ENCODE measurements around the gene BCL2. TPM values are rescaled to one million over a fixed set of nuclear protein-coding genes. Genes with fewer than 3 reads are reported as not detected.

Gene BCL2
- polyA plus RNA-seq, 4 donors = 0.89 to 7.2 (median 3.8) TPM

GRCh38 chr18:63311118-63312018 lies 8.2 kb downstream of the BCL2 start:
- H3K36me3 ChIP-seq (ENCODE audit: control insufficient read depth in 3 of 3, insufficient read depth in 2 of 3, low read depth in 1 of 3, low read length in 3 of 3) = no peaks in the 10 kb centered on the region
- no peak overlapping the region for H3K4me3 ChIP-seq (ENCODE audit: low read depth in 1 of 3, low read length in 3 of 3)
- FAIRE-seq = no peak
- 80 to 88% (median 84%) methylated on average over 8 of the region's 8 CpGs for WGBS, 3 donors
- no peak overlapping the region for H3K27ac ChIP-seq (ENCODE audit: low read depth in 1 of 3, low read length in 2 of 3)
- H3K27me3 ChIP-seq (ENCODE audit: control insufficient read depth in 3 of 3, insufficient read depth in 3 of 3, low read length in 3 of 3) = no peaks in the 10 kb centered on the region
- peaks cover 0 to 12% (median 3%) of the 10 kb centered on the region in 3 donors for H3K4me1 ChIP-seq (ENCODE audit: control insufficient read depth in 3 of 3, insufficient read depth in 2 of 3, low read depth in 1 of 3, low read length in 2 of 3)
- DNase-seq = no peak
- no peaks in the 10 kb centered on the region for H3K9me3 ChIP-seq (ENCODE audit: control insufficient read depth in 2 of 2, insufficient read depth in 1 of 2, low read depth in 1 of 2, low read length in 1 of 2)

GRCh38 chr18:63309422-63309821 lies 10.1 kb downstream of the BCL2 start:
- FAIRE-seq (no peak), DNase-seq (no peak)
- Histone ChIP-seq H3K36me3 (ENCODE audit: control insufficient read depth in 3 of 3, insufficient read depth in 2 of 3, low read depth in 1 of 3, low read length in 3 of 3) (no peaks in the 10 kb centered on the region), H3K27ac (ENCODE audit: low read depth in 1 of 3, low read length in 2 of 3) (no peak overlapping the region), H3K27me3 (ENCODE audit: control insufficient read depth in 3 of 3, insufficient read depth in 3 of 3, low read length in 3 of 3) (no peaks in the 10 kb centered on the region), H3K4me3 (ENCODE audit: low read depth in 1 of 3, low read length in 3 of 3) (no peak overlapping the region), H3K9me3 (ENCODE audit: control insufficient read depth in 2 of 2, insufficient read depth in 1 of 2, low read depth in 1 of 2, low read length in 1 of 2) (no peaks in the 10 kb centered on the region), H3K4me1 (ENCODE audit: control insufficient read depth in 3 of 3, insufficient read depth in 2 of 3, low read depth in 1 of 3, low read length in 2 of 3) (peaks cover 0 to 10% (median 3%) of the 10 kb centered on the region in 3 donors)
- 71 to 88% (median 81%) methylated on average over 5 of the region's 5 CpGs for WGBS, 3 donors

GRCh38 chr18:63307551-63308200 lies 11.9 kb downstream of the BCL2 start:
- Histone ChIP-seq H3K27me3 (ENCODE audit: control insufficient read depth in 3 of 3, insufficient read depth in 3 of 3, low read length in 3 of 3) (no peaks in the 10 kb centered on the region), H3K9me3 (ENCODE audit: control insufficient read depth in 2 of 2, insufficient read depth in 1 of 2, low read depth in 1 of 2, low read length in 1 of 2) (no peaks in the 10 kb centered on the region), H3K27ac (ENCODE audit: low read depth in 1 of 3, low read length in 2 of 3) (peak overlapping the region in 1 of 3 donors; percentile 54), H3K36me3 (ENCODE audit: control insufficient read depth in 3 of 3, insufficient read depth in 2 of 3, low read depth in 1 of 3, low read length in 3 of 3) (no peaks in the 10 kb centered on the region), H3K4me3 (ENCODE audit: low read depth in 1 of 3, low read length in 3 of 3) (no peak overlapping the region), H3K4me1 (ENCODE audit: control insufficient read depth in 3 of 3, insufficient read depth in 2 of 3, low read depth in 1 of 3, low read length in 2 of 3) (peaks cover 0 to 7% (median 0%) of the 10 kb centered on the region in 3 donors)
- WGBS, 3 donors = 74 to 81% (median 77%) methylated on average over 2 of the region's 2 CpGs
- no peak for DNase-seq
- FAIRE-seq = no peak

GRCh38 chr18:63306819-63307550 lies 12.6 kb downstream of the BCL2 start:
- DNase-seq = no peak
- no peaks in the 10 kb centered on the region for H3K27me3 ChIP-seq (ENCODE audit: control insufficient read depth in 3 of 3, insufficient read depth in 3 of 3, low read length in 3 of 3)
- H3K4me3 ChIP-seq (ENCODE audit: low read depth in 1 of 3, low read length in 3 of 3) = no peak overlapping the region
- H3K36me3 ChIP-seq (ENCODE audit: control insufficient read depth in 3 of 3, insufficient read depth in 2 of 3, low read depth in 1 of 3, low read length in 3 of 3) = no peaks in the 10 kb centered on the region
- 84 to 95% (median 89%) methylated on average over 7 of the region's 7 CpGs for WGBS, 3 donors
- peaks cover 0 to 7% (median 0%) of the 10 kb centered on the region in 3 donors for H3K4me1 ChIP-seq (ENCODE audit: control insufficient read depth in 3 of 3, insufficient read depth in 2 of 3, low read depth in 1 of 3, low read length in 2 of 3)
- no peaks in the 10 kb centered on the region for H3K9me3 ChIP-seq (ENCODE audit: control insufficient read depth in 2 of 2, insufficient read depth in 1 of 2, low read depth in 1 of 2, low read length in 1 of 2)
- no peak overlapping the region for H3K27ac ChIP-seq (ENCODE audit: low read depth in 1 of 3, low read length in 2 of 3)
- FAIRE-seq = no peak

DNA sequence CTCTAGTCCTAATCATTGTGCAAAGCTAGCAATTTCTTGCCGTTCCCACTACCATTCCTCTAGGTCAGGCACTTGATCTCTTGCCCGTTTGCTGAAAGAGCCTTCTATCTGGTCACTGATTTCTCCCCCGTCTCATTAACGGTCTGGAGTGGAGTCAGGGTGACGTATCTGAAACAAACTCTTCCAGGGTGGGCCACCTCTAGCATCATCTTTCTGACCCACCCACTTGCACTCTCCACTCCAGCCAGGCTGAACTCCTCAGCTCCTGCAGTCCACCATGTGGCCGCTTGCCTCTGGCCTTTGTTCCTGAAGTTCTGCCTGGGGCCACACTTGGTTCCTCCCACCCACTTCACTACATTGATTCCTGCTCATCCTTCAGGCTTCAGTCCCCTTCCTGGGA lies 13.3 kb downstream of the BCL2 start:
- Histone ChIP-seq H3K27ac (ENCODE audit: low read depth in 1 of 3, low read length in 2 of 3) (no peak overlapping the region), H3K4me1 (ENCODE audit: control insufficient read depth in 3 of 3, insufficient read depth in 2 of 3, low read depth in 1 of 3, low read length in 2 of 3) (peaks cover 0 to 7% (median 0%) of the 10 kb centered on the region in 3 donors), H3K27me3 (ENCODE audit: control insufficient read depth in 3 of 3, insufficient read depth in 3 of 3, low read length in 3 of 3) (no peaks in the 10 kb centered on the region), H3K36me3 (ENCODE audit: control insufficient read depth in 3 of 3, insufficient read depth in 2 of 3, low read depth in 1 of 3, low read length in 3 of 3) (no peaks in the 10 kb centered on the region), H3K9me3 (ENCODE audit: control insufficient read depth in 2 of 2, insufficient read depth in 1 of 2, low read depth in 1 of 2, low read length in 1 of 2) (no peaks in the 10 kb centered on the region), H3K4me3 (ENCODE audit: low read depth in 1 of 3, low read length in 3 of 3) (no peak overlapping the region)
- 84 to 93% (median 88%) methylated on average over 6 of the region's 6 CpGs for WGBS, 3 donors
- DNase-seq (no peak), FAIRE-seq (no peak)

DNA sequence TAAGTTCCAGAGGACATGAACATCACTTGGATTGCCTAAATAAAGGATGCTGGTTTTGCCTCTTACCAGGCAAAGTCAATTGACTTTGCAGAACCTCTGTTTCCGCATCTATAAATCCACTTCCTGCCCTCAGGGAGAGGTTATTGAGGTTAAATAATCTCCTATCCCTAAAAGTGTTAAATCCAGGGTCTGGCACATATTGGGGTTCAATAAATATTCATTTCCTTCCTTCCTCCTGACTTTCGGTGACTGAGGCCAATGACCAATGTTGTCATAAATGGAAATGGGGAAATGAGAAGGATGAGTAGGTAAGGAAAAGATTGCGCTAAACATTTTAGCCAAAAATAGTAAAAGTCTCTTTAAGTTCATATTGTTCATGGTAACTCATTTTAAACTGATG lies 16.0 kb downstream of the BCL2 start:
- no peaks in the 10 kb centered on the region for H3K9me3 ChIP-seq (ENCODE audit: control insufficient read depth in 2 of 2, insufficient read depth in 1 of 2, low read depth in 1 of 2, low read length in 1 of 2)
- no peak overlapping the region for H3K27ac ChIP-seq (ENCODE audit: low read depth in 1 of 3, low read length in 2 of 3)

DNA sequence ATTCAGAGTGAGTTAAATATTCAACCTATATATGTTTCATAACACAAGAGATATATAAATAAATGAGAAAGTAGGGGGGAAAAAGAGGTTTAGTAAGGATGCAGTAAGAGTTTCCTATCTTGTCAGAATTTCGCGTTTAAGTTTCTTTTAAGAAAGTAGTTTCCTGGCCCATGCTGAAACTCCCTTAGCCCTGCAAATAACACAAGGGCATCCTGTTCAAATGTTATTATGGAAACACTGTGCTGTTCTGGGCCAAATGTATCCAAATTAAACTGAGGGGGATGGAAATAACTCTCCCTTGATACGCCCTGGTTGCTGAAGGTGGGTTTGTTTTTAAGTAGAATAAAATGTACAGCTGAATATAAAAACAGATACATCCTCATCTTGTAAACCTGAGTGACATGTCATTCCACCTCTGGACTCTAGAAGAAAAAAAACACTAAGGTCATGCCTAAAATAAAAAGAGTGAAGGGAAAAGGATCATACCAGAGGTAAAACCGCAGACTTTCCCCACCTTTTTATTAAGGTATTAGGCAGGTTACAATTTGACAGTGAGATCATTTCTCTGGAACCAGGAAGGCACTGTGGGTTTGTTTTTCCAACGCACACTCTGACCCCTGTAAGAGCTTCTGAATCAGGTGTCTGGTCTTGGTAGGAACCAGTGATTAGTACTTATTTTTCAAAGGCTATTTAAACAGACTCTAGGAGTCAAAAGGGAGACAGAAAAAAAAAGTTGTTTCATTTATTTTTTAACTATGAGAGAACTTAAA lies 16.7 kb downstream of the BCL2 start:
- DNase-seq = no peak
- no peak for FAIRE-seq
- 46 to 56% (median 49%) methylated on average over 5 of the region's 5 CpGs for WGBS, 3 donors

More for the DNA sequence above, 16.0 kb downstream of the BCL2 start:
- Histone ChIP-seq H3K27me3 (ENCODE audit: control insufficient read depth in 3 of 3, insufficient read depth in 3 of 3, low read length in 3 of 3) (no peaks in the 10 kb centered on the region), H3K4me3 (ENCODE audit: low read depth in 1 of 3, low read length in 3 of 3) (no peak overlapping the region), H3K36me3 (ENCODE audit: control insufficient read depth in 3 of 3, insufficient read depth in 2 of 3, low read depth in 1 of 3, low read length in 3 of 3) (peaks cover 0 to 5% (median 0%) of the 10 kb centered on the region in 3 donors), H3K4me1 (ENCODE audit: control insufficient read depth in 3 of 3, insufficient read depth in 2 of 3, low read depth in 1 of 3, low read length in 2 of 3) (peaks cover 4 to 7% (median 4%) of the 10 kb centered on the region in 3 donors)
- WGBS, 3 donors = 68 to 87% (median 70%) methylated on average over 3 of the region's 3 CpGs
- FAIRE-seq = no peak
- DNase-seq = no peak

More for the DNA sequence above, 16.7 kb downstream of the BCL2 start:
- Histone ChIP-seq H3K4me3 (ENCODE audit: low read depth in 1 of 3, low read length in 3 of 3) (no peak overlapping the region), H3K27ac (ENCODE audit: low read depth in 1 of 3, low read length in 2 of 3) (peak overlapping the region in 1 of 3 donors; percentile 45), H3K36me3 (ENCODE audit: control insufficient read depth in 3 of 3, insufficient read depth in 2 of 3, low read depth in 1 of 3, low read length in 3 of 3) (peaks cover 0 to 5% (median 0%) of the 10 kb centered on the region in 3 donors), H3K9me3 (ENCODE audit: control insufficient read depth in 2 of 2, insufficient read depth in 1 of 2, low read depth in 1 of 2, low read length in 1 of 2) (no peaks in the 10 kb centered on the region), H3K27me3 (ENCODE audit: control insufficient read depth in 3 of 3, insufficient read depth in 3 of 3, low read length in 3 of 3) (no peaks in the 10 kb centered on the region), H3K4me1 (ENCODE audit: control insufficient read depth in 3 of 3, insufficient read depth in 2 of 3, low read depth in 1 of 3, low read length in 2 of 3) (peaks cover 7 to 10% (median 9%) of the 10 kb centered on the region in 3 donors)
